Fibroblast of lung (primary cell): ENCODE results near the gene CCL13.

Experiments
- EZH2 ChIP-seq: IDR thresholded peaks from 2 replicates; pipeline ENCODE4 v1.5.1; 2012; ENCODE audit warnings: low read length, control low read depth, mild to moderate bottlenecking; ENCODE audit errors: missing control alignments
- TF ChIP-seq, protein P1 (sequence below), 2 donors: IDR thresholded peaks in 1 of 2; conservative IDR thresholded peaks in 1 of 2; 1 replicate in 1 of 2; 2 replicates in 1 of 2; pipeline ENCODE4 v1.5.1; 2011 to 2012; ENCODE audit warnings: low read length in 2 of 2, control low read depth in 1 of 2, inconsistent platforms in 1 of 2, low read depth in 1 of 2, mild to moderate bottlenecking in 1 of 2

DNA sequence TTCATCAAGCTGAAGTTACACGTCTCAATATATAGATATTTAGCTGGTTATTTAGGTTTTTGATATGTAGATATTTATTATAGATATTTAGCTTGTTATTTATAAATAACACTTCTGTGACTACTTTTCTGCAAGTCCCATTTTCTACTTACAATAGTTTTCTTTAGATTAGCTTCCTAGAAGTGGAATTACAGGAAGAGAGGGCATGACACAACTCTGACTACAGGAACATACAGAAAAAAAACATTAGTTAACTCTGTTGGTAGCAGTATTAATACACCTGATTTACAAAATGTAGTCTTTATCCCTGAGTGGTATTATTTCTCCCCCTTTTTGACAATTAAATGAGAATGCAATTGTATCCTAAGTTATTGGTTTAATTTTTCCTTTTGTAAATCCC lies 28.0 kb downstream of the CCL13 start:
- TF ChIP-seq, protein P1, sequence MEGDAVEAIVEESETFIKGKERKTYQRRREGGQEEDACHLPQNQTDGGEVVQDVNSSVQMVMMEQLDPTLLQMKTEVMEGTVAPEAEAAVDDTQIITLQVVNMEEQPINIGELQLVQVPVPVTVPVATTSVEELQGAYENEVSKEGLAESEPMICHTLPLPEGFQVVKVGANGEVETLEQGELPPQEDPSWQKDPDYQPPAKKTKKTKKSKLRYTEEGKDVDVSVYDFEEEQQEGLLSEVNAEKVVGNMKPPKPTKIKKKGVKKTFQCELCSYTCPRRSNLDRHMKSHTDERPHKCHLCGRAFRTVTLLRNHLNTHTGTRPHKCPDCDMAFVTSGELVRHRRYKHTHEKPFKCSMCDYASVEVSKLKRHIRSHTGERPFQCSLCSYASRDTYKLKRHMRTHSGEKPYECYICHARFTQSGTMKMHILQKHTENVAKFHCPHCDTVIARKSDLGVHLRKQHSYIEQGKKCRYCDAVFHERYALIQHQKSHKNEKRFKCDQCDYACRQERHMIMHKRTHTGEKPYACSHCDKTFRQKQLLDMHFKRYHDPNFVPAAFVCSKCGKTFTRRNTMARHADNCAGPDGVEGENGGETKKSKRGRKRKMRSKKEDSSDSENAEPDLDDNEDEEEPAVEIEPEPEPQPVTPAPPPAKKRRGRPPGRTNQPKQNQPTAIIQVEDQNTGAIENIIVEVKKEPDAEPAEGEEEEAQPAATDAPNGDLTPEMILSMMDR (conservative IDR thresholded peaks at IDR 0.05 in 1 of 2, IDR thresholded peaks at IDR 0.05 in 1 of 2; ENCODE audit: low read depth in 1 of 2, low read length in 2 of 2): no peak
- TF ChIP-seq EZH2: no peak
